Suprapubic skin (tissue), 4 donors: ENCODE data around the gene CCDC159.

Source experiments
- EP300 ChIP-seq: sonication (generic); formaldehyde crosslinking; IDR thresholded peaks from one replicate; pipeline ENCODE4 v1.6.1; 2017; ENCODE audit warnings: antibody characterized with exemption
- POLR2A ChIP-seq, 2 donors: fragments of 450-650 bp; IDR thresholded peaks; one replicate each; pipeline ENCODE4 v1.6.1; 2017; ENCODE audit warnings: antibody characterized with exemption in 2 of 2, mild to moderate bottlenecking in 2 of 2, moderate library complexity in 2 of 2
- POLR2AphosphoS5 ChIP-seq, 3 donors: sonication (generic); formaldehyde crosslinking; IDR thresholded peaks; one replicate each; pipeline ENCODE4 v1.6.1; 2017; ENCODE audit warnings: antibody characterized with exemption in 3 of 3
- TF ChIP-seq, protein P1 (sequence below), 2 donors: fragments of 200-600 bp in 1 of 2; fragments of 450-650 bp in 1 of 2; sonication (generic) in 1 of 2; IDR thresholded peaks; one replicate each; pipeline ENCODE4 v1.5.1; 2016 to 2019; ENCODE audit warnings: antibody characterized with exemption in 2 of 2, mild to moderate bottlenecking in 1 of 2, moderate library complexity in 1 of 2

GRCh38 chr19:11304936-11305335, 41.4 kb upstream of the CCDC159 start:
- TF ChIP-seq, protein P1, sequence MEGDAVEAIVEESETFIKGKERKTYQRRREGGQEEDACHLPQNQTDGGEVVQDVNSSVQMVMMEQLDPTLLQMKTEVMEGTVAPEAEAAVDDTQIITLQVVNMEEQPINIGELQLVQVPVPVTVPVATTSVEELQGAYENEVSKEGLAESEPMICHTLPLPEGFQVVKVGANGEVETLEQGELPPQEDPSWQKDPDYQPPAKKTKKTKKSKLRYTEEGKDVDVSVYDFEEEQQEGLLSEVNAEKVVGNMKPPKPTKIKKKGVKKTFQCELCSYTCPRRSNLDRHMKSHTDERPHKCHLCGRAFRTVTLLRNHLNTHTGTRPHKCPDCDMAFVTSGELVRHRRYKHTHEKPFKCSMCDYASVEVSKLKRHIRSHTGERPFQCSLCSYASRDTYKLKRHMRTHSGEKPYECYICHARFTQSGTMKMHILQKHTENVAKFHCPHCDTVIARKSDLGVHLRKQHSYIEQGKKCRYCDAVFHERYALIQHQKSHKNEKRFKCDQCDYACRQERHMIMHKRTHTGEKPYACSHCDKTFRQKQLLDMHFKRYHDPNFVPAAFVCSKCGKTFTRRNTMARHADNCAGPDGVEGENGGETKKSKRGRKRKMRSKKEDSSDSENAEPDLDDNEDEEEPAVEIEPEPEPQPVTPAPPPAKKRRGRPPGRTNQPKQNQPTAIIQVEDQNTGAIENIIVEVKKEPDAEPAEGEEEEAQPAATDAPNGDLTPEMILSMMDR (IDR thresholded peaks at IDR 0.05) = no peak
- TF ChIP-seq EP300 = no peak
- no peak for TF ChIP-seq POLR2A (IDR thresholded peaks at IDR 0.05)
- TF ChIP-seq POLR2AphosphoS5 (IDR thresholded peaks at IDR 0.05) = no peak
